HG03521 (cell line): ENCODE data around the gene CDKL4.
"Not testable (repeated sequence)": the region's sequence is repeated elsewhere in the genome, so short reads cannot be mapped to it uniquely, and the experiment has no call there.

Experiments used
- ATAC-seq: cut with Tn5 transposase; IDR thresholded peaks from one replicate; pipeline ENCODE4 v1.9.1; 2021; ENCODE audit warnings: mild to moderate bottlenecking, moderate library complexity; ENCODE audit not compliant: unreplicated experiment

The CDKL4 gene

DNA sequence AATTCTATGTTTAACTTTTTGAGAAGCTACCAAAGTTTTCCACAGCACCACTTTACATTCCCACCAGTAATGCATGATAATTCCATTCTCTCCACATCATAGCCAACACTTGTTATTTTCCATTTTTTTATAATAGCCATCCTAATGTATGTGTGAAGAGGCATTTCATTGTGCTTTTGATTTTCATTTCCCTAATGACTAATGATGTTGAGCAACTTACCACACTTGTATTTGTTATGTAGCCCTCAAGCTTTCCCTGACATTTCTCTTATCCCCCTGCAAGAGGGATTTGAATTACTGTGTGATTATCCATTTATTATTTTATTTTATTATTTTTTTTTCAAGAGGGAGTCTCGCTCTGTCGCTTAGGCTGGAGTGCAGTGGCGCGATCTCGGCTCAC lies 99.4 kb downstream of the CDKL4 start:
- no peak for ATAC-seq

- ATAC-seq = no peak
These were observed 100.7 kb downstream of the CDKL4 start for GRCh38 chr2:39142904-39143605.

- no peak for ATAC-seq
These were observed 102.2 kb downstream of the CDKL4 start for GRCh38 chr2:39141334-39142271.

GRCh38 chr2:39140948-39141333 lies 102.8 kb downstream of the CDKL4 start:
- not testable (repeated sequence) for ATAC-seq

DNA sequence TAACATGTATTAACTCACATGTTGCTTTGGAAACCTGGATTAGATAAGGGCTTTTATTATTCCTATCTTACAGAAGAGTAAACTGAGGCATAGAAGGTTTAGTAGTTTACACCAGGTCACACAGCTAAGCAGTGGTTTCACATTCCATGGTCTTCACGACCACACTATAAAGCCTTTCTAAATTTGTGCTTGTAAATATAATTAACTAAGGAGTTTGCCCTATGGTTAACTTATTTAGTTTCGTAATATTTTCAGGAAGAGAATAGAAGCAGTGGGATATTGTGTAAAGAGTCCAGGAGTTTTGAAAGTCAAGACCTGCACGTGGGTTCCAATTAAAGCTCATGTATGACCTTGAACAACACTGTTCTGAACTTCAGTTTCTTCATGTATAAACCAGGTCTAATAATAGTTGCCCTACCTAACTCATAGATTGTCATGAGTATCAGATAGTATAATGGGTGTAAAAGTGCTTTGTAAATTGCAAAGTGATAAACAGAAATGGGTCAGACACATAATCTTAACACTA lies 103.4 kb downstream of the CDKL4 start:
- no peak for ATAC-seq

DNA sequence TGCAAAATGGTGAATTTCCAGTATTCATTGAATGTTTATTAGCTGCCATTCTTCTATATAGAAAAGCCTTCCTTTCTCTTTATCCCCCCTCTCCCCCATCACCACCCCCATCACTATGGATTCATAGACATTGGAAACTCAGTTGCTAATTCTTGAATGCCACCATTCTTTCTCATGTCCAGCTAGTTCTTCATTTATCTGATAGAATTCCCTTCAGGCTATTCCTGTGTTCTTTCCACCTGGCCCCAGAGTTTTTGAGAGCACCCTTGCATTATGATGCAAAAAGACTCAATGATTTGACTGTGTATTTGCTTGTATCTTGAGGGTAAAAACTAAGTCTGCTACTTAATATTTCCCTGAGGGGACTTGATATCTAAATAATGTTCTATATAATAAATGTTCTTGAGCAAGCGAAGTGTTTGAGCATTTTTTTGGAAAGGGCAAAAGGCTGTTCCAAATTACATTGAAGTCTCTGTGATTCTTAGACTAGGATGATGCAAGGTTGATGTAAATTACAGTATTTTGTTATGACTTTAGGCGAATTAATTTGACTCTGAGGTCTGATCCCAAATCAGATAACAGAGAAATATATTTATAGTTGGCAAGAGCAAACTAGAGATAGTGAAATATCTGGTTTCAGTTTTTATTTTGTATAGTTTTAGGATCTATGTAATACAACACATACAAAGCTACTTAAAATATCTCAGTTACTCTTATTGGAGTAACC lies 104.1 kb downstream of the CDKL4 start:
- no peak for ATAC-seq

GRCh38 chr2:39138837-39139211 lies 104.9 kb downstream of the CDKL4 start:
- ATAC-seq = no peak

DNA sequence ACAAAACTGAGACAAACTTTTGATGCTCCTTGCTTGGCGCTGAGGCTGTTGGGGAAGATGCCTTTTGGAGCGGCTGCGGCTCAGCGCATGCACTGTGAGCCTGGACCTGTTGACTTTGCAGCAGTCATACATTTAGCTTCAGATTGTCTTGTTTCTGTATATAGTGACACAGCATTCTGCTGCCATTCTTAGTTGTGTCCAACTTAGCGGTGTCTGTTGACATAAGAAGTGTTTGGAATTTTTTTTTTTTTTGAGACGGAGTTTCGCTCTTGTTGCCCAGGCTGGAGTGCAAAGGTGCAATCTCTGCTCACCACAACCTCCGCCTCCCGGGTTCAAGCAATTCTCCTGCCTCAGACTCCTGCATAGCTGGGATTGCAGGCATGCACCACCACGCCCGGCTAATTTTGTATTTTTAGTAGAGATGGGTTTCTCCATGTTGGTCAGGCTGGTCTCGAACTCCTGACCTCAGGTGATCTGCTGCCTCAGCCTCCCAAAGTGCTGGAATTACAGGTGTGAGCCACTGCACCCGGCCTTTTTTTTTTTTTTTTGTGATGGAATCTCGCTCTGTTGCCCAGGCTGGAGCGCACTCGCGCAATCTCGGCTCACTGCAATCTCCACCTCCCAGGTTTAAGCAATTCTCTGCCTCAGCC lies 105.5 kb downstream of the CDKL4 start:
- not testable (repeated sequence) for ATAC-seq

- no peak for ATAC-seq
These were observed 107.0 kb downstream of the CDKL4 start for GRCh38 chr2:39136799-39137198.

DNA sequence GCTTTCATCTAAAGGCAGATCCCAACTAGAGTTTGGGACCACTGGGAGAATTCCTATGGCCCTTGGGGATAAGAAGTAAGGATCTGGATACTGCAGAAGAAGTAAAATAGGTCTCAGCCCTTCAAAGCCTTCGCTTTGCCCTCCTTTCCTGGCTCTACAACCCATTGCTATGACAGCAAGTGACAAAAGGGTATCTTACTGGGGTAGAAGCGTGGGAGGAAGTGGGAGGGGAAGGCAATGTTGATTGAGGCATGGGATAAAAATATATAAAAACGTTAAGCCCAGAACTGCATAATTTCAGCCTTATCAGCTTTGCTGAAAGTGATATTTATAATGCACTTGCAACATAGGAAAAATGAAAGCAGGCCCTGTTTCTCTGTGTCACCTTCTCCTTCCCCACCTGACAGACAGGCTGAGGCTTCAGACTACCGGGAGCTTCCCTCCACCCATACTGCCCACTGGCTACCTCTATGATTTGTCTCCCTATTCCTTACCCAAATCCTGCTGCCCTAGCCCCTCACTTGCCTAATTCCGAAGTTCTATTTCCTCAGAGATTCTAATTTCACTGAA lies 108.0 kb downstream of the CDKL4 start:
- no peak for ATAC-seq

GRCh38 chr2:39133215-39133851 lies 110.4 kb downstream of the CDKL4 start:
- ATAC-seq = no peak

- ATAC-seq = peak; percentile 43
These were observed 114.8 kb downstream of the CDKL4 start for GRCh38 chr2:39128919-39129391.

DNA sequence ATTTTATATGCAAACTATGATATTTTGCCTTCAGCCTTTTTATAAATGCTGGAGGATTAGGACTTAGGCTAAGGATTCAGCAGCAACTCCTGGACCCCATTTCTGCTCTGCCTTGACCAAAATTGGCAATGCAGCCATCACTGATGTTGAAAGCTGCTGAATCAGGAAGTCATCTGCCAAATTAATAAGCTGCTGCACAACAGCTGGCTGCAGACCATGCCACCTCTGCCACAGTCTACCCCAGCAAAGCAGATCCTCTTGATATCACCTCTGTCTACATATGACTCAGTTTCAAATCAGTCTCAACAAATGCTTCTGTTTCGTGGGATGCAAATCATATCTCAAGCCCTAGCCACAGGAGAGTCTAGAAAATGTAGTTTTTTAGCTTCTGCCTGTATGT lies 115.8 kb downstream of the CDKL4 start:
- ATAC-seq = no peak
